OCI-M2 (cell line): ENCODE data around the gene RNF214.
"Not testable (repeated sequence)": the region's sequence is repeated elsewhere in the genome, so short reads cannot be mapped to it uniquely, and the experiment has no call there.

Source experiments
- DNase-seq: peaks from one replicate; lab custom pipeline; 2025; ENCODE audit not compliant: unreplicated experiment; lab: John Stamatoyannopoulos, UW

The RNF214 gene

DNA sequence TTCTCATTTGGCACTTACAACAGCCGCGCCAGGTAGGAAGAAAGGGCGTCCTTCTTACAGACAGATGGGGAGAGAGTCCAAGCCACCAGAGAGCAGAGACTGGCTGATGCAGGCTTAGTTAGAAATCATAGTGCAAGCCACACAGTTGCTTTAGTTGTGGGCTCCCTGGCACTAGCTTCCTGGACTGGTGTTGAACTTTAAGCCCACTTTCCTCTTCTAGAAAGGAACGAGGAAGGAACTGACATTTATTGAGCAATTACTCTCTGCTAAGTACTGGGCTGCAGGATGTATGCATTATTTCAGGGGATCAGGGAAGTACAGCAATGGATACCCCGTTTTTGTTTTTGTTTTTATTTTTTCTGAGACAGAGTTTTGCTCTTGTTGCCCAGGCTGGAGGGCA is 80.6 kb downstream of the RNF214 start:
- no peak for DNase-seq

DNA sequence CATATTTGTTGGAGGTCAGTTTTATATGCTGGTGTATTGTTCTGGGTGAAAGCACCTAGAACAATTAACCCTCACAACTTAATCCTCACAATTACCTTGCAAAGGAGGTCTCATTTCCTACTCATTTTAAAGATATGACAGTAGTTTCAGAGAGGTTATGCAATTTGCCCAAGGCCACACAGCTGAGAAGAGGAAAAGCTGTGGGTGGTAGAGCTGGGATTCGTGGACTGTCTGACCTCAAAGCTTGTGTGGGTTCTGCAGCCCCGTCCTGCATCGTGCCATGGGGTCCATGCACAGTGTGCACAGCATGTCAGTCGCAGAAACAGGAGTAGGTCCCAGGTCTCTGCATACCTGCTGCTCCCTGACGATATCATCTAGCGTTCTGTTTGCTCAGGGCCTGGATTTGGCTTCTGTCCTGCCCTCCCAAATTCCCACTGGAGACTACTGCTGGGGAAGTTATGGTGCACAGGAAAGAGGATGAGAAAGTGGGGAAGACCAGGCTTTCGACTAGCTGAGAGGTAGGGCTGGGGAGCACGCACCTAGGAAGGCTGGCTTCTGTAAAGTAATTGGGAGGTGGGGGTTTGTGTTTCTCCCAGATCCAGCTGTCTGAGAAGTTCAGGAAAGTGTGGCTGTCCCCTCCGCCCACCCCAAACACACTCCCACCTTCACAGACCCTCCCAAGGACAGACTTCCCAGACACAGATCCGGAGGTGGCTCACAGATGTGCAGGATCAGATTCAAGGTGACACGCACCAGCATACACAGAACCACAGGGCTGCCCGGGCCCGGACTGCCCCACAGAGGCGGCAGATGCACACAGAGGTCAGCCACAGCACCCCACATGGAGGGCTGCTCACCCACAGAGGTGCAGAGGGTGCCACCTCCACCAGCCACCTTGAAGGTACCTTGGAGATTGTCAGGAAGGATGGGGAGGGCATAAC is 81.6 kb downstream of the RNF214 start:
- DNase-seq: no peak

DNA sequence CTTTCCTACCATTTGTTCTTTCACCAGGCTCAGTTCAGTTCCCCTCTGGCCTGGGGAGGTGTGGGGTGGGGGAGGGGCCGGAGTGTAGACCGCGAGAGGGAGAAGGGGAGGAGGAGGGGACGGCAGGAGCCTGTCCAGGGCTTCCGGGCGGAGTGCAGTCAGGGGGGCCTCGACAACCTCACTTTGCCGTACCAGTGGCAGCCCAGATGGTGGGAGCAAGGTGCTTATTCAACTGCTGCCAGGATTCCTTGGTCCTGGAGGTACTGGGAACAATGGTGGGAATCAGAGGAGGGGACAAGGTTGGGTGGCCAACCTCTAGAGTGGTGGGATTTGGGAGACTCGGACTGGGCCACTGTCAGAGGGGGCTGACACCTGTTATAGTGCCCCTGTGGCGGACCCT is 82.4 kb downstream of the RNF214 start:
- no peak for DNase-seq

DNA sequence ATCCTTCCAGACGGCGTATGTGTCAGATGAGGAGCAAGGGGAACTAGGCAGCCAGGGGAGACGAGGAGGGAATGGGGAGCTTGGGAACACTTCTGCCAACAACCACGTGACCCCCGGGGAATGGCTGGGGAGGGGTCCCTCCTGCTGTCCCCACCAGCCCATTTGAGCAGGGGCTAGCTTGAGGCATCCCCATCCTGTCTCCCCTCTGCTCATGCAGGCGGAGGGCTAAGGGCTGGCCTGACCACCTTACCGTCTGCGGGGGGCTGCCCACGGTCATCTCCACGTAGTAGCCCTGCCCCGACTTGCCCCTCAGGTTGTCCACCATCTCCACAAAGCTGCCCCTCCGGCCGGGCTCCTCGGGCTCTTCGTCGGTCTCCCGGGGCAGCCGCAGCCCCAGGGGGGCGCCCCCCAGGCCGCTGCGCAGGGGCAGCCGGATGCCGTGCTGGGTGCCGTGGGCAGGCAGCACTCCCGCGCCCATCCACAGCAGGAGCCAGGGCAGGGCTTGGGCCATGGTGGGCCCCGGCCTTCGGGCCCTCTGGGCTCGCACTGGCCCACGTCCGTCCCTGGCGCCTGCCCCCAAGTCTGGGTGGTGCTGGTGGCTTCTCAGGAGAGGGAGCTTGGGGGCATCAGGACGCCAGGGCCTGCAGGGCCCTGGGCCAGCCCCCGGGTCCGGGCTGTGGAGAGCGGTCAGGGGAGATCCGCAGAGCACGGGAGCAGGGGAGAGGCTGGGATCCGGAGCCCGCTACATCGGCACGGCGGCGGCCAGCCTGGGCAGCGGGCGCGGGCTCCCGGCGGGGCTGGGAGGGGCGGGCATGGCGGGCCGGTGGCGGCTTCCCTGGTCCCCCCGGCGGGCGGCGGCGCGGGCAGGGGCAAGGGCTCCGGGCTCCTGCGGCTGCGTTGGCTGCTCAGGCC is 83.1 kb downstream of the RNF214 start:
- no peak for DNase-seq

DNA sequence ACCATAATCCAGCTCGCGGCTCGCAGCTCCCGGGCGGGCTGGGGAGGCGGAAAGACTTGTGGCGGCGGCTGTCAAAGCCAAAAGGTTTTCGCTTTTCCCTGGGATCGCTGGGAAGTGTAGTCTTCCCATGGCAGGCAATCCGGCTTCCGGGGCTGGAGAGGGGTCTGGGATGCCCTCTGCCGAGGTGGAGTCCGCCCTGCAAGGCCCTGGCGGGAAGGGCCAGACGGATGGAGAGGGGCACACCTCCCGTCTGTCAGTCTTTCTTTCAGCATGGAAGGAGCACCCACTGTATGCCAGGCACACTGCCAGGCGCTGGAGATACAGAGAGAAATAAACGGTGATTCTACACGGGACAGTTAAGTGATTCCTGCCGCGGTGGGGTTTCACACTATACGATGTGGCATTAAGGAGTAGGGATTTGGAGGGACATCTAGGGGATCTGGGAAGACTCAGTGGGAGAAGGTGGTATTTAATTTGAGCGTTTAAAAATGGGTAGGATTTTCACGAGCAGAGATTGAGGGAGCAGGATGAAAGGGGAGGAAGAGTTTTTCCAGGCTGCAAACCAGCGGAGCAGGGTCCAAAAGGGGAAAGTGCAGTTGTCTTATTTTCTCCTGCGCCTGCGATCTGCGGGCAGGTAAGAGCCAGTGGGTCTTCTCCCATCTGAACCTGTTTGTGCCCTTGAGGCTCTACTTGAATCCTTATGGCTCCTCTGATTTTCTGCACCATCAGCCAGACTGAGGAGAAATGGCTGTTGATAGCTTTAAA is 83.9 kb downstream of the RNF214 start, which contains the start of gene BACE1:
Gene BACE1, minus strand, starts transcription at position 60 of the 765 bp plus-strand sequence. CDS start 461 bp downstream, outside the sequence.
- no peak for DNase-seq

DNA sequence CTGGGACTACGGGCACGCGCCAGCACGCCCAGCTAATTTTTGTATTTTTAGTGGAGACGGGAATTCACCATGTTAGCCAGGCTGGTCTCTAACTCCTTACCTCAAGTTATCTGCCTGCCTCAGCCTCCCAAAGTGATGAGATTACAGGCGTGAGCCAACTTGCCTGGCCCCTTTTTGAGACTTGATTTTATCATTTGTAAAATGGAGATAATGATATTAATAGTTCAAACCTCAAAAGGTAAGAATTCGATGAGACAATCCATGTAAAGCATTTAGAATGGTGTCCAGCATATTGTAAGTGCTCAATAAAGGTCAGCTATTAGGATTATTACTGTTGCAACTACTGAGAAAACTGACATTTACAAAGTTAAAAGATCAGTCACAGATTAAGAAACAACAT is 86.3 kb downstream of the RNF214 start:
- DNase-seq: no peak

DNA sequence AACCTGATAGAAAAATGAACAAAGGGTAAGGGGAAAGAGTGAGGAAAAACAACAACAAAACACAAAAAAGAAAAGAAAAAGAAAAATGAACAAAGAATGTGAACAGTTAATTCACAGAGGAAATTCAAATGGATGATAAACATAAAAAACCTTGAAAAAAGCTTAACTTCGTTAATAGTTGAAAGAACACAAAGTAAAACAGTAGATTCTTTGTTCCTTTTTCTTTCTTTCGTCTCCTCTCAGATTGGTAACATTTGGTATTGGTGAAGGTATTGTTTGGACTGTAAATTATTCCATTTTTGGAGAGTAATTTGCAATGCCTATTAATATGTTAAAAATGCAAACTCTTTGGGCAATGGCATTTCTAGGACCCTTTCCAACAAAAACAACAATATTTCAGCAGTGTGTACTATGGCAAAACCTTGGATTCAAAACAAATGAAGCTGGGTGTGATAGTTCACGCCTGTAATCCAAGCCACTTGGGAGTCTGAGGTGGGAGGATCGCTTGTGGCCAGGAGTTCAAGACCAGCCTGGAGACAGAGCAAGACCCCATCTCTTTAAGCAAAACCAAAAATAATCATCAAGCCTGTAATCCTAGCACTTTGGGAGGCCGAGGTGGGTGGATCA is 86.9 kb downstream of the RNF214 start:
- no peak for DNase-seq

DNA sequence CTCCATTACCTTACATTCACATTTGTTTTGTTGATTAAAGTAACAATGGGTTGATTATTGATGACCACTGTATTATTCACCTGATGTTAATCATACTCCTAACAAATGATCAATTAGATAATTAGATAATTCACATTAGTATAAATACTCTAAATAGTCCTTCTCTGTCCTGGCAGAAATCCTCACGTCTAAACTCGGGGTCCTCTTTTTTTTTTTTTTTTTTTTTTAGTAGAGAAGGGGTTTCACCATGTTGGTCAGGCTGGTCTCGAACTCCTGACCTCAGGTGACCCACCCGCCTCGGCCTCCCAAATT is 94.7 kb downstream of the RNF214 start:
- DNase-seq: not testable (repeated sequence)

DNA sequence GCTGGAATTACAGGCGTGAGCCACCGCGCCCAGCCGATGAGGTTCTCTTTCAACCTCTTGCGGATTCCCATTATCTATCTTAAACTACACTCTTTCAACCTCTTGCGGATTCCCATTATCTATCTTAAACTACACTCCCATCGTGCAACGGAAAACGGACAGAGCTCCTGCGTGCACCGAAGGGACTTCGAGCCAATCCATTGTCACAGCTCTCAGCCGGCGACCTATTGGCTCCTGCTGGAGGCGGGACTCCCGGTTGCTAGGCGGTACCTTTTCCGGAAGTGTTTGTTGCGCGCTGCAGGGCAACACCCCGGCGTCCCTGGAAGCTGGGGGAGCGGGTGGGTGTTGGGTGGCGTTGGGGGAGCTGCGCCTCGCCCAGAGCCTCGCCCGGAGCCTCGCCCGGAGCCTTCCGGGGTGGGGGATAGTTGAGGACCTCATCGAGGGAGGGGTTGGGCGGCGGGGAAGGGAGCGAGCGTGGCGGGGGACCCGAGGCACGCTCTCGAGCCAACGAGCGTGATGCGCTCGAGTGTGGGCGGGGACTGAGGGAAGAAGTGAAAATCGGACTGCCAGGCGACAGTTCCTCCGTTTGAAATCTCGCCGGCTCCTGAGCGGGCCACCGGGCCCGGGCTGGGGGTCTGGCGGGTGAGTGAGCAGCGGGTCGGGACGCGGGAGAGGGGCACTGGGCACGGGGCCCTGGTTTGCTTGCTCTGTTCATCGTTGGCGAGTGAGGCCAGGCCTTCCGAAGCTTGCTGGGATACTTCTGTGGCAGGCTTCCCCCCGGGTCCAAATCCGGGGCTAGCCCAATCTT is 95.3 kb downstream of the RNF214 start, which contains the start of gene CEP164:
Gene CEP164, plus strand, starts transcription at position 288 of the 808 bp plus-strand sequence. CDS start 10,733 bp downstream, outside the sequence.
- DNase-seq: peak; percentile 79

DNA sequence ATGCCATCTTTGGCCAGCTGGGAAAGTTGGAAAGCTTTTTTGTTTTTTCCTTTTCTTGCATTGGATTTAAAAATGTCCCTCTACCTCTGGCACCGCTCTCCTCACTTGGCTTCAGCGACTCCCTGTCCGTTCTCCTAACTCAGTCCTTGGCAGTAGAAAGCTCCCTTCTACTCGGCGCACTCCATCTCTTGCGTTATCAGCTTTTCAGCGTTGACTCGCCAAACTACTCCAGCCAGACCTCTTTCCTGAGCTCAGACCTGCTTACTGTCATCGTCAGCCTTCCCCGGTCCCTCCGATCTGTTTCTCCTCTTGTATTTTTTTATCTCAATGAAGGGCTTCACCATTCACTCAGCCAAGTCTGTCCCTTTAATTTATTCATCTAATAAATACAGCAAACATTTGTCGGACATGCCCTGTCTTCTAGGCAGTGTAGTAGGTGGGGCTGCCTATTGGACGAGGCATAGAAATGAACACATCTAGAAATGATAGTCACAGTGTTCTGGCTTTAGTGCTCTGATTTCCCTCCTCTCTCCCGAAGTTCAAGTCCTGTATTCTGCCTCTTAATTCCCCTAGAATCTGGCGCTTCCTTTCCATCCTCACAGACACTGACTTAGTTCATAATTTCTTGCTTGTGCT is 96.0 kb downstream of the RNF214 start:
- DNase-seq: peak; percentile 11

DNA sequence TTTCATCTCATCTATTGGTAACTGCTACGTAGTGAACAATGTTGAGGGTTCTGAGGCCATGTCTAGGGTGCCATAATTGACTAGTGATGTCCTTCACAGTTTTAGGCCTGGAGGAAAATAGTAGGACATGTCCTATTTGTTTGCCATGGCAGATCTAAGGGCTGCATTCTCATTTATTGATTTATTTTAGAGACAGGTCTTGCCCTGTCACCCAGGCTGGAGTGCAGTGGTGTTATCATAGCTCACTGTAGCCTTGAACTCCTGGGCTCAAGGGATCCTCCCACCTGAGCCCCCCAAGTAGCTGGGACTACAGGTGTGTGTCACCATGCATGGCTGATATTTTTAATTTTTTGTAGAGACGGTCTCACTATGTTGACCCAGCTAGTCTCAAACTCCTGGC is 100.4 kb downstream of the RNF214 start:
- DNase-seq: no peak

DNA sequence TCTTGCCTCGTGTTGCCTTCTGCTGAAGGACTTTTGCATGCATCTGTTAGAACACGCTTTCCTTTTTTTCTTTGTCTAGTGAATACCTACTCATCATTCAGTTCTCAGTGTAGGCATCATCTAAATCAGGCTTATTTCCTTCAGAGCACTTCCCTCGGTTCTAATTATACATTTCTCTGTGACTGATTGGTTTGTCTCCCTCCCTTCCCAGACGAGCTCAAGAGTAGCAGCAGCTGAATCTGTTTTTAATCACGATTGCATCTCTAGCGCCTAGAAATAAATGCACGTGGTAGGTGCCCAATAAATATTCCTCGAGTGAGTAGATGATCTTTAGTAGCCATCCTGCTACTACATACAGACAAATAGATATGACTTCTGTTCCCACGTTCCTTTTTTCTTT is 101.4 kb downstream of the RNF214 start:
- no peak for DNase-seq

- no peak for DNase-seq
These were observed 102.4 kb downstream of the RNF214 start for GRCh38 chr11:117334896-117335295.

GRCh38 chr11:117335399-117335798 is 102.9 kb downstream of the RNF214 start:
- DNase-seq: no peak
